Kidney (tissue), 14 donors: ENCODE measurements around the gene CRADD. TPM values are rescaled to one million over a fixed set of nuclear protein-coding genes. Genes with fewer than 3 reads are reported as not detected.

ENCODE experiments used
- DNase-seq, 5 donors: peaks; one replicate each; pipeline ENCODE4 v3.0.0-alpha.2; 2013 to 2020
- FAIRE-seq: peaks from 2 replicates; lab custom pipeline; 2012; peaks lifted over from hg19 to GRCh38; lab: Jason Lieb, UNC
- H3K27ac ChIP-seq, 2 donors: one replicate each; pipeline ENCODE4 v1.7.0; 2013; ENCODE audit warnings: low read depth in 2 of 2, low read length in 2 of 2, inconsistent platforms in 1 of 2
- H3K27me3 ChIP-seq: one replicate; pipeline ENCODE4 v1.7.1; 2013; ENCODE audit warnings: low read length, inconsistent platforms; ENCODE audit not compliant: control insufficient read depth, insufficient read depth
- H3K36me3 ChIP-seq, 3 donors: one replicate each; pipeline versions ENCODE4 v1.7.0 to v1.7.1; 2013; ENCODE audit warnings: low read length in 3 of 3, control low read depth in 1 of 3, inconsistent platforms in 1 of 3; ENCODE audit not compliant: insufficient read depth in 3 of 3, control insufficient read depth in 2 of 3
- H3K4me1 ChIP-seq, 3 donors: one replicate each; pipeline versions ENCODE4 v1.7.0 to v1.7.1; 2013; ENCODE audit warnings: low read length in 3 of 3, inconsistent platforms in 1 of 3, low read depth in 1 of 3; ENCODE audit not compliant: control insufficient read depth in 2 of 3, insufficient read depth in 2 of 3
- H3K4me3 ChIP-seq, 3 donors: one replicate each; pipeline versions ENCODE4 v1.7.0 to v1.8.1; 2013; ENCODE audit warnings: low read length in 3 of 3, control low read depth in 1 of 3, inconsistent platforms in 1 of 3
- H3K9ac ChIP-seq, 3 donors: one replicate each; pipeline versions ENCODE4 v1.7.0 to v1.7.1; 2013; ENCODE audit warnings: low read length in 3 of 3, control low read depth in 1 of 3, inconsistent platforms in 1 of 3
- H3K9me3 ChIP-seq, 3 donors: one replicate each; pipeline versions ENCODE4 v1.7.0 to v1.7.1; 2013; ENCODE audit warnings: low read length in 3 of 3, control low read depth in 1 of 3, inconsistent platforms in 1 of 3; ENCODE audit not compliant: control insufficient read depth in 2 of 3, insufficient read depth in 1 of 3
- intact Hi-C: fragments of 100-400 bp; cut with DNase I; formaldehyde crosslinking; loops from one replicate; pipeline ENCODE4 v1.11.1; 2022
- polyA plus RNA-seq: library from polyadenylated mRNA; stranded (reverse); fragments of 350-450 nt; fragmentation: Illumina TruSeq; extraction: RNeasy Lipid Tissue Mini Kit (QIAGEN cat#74804); gene quantifications from one replicate; pipeline ENCODE4 v1.2.3, GENCODE V29; 2014; ENCODE audit warnings: low read depth, low replicate concordance; ENCODE audit not compliant: insufficient read depth
- total RNA-seq: library from RNA; stranded (reverse); fragmentation: NEBNext Ultra II Directional; extraction: Animal tissue kit (Norgen Biotek cat#: 25700); gene quantifications from one replicate; pipeline ENCODE4 v1.2.1, GENCODE V29; 2021
- TF ChIP-seq, protein P1 (sequence below): IDR thresholded peaks from 3 replicates; pipeline ENCODE4 v1.5.1; 2012; ENCODE audit warnings: mild to moderate bottlenecking, moderate library complexity, borderline replicate concordance; ENCODE audit not compliant: insufficient read depth; ENCODE audit errors: extremely low read depth
- donor health status: control.
- donor health status: control.
- donor health status: control.
- donor health status: control.
- donor health status: control.
- donor health status: DM: yes; HTN: yes; CAD: no.
- donor health status: Normal renal cell carcinoma (clear cell type).

CRADD gene
- total and polyA plus RNA-seq, 2 donors from 2014 or later, result 19.1 to 28.8 TPM

DNA sequence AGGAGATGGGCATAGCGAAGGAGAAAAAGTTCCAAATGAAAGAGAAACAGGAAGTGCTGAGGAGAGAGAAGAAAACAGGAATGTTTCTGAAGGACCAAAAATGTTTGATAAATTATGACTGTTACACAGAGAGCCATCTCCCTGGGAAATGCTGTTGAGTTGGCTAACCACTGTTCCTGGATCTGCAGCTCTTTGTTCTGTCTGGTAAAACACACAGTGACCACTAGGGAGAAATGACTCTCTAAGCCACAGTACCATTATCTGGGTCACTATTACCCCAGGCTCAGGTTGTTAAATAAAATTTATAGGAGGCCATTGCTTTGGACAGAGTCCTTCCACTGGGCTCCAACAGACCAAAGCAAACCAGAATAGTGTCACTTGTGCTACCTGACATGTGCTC is 219.3 kb downstream of the CRADD start:
- Histone ChIP-seq H3K4me1 (peaks cover 4% of the 10 kb centered on the region in 3 donors), H3K27me3 (no peaks in the 10 kb centered on the region), H3K9ac (no peak overlapping the region), H3K9me3 (no peaks in the 10 kb centered on the region), H3K4me3 (no peak overlapping the region), H3K27ac (no peak overlapping the region), H3K36me3 (no peaks in the 10 kb centered on the region)
- intact Hi-C loops, result no loop called here
- DNase-seq (no peak), FAIRE-seq (no peak)
- TF ChIP-seq, protein P1, sequence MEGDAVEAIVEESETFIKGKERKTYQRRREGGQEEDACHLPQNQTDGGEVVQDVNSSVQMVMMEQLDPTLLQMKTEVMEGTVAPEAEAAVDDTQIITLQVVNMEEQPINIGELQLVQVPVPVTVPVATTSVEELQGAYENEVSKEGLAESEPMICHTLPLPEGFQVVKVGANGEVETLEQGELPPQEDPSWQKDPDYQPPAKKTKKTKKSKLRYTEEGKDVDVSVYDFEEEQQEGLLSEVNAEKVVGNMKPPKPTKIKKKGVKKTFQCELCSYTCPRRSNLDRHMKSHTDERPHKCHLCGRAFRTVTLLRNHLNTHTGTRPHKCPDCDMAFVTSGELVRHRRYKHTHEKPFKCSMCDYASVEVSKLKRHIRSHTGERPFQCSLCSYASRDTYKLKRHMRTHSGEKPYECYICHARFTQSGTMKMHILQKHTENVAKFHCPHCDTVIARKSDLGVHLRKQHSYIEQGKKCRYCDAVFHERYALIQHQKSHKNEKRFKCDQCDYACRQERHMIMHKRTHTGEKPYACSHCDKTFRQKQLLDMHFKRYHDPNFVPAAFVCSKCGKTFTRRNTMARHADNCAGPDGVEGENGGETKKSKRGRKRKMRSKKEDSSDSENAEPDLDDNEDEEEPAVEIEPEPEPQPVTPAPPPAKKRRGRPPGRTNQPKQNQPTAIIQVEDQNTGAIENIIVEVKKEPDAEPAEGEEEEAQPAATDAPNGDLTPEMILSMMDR, result no peak

DNA sequence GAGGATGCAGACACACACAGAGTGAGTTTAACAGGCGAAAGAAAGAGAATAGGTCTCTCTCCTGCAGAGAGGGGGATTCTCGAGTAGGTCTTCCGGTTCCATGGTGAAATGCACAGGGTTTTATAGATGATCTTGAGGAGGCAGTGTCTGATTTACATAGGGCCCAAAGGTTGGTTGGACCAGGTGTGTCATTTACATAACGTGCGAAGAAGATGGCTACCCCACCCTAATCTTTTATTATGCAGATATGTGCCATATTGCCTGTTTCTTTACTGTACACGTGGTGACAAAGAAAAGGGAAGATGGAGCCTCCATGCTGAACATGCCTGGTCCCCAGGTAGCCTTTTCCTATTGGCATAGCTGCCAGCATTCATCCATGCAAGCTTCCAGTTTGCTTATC is 219.8 kb downstream of the CRADD start:
- H3K4me3 ChIP-seq, result no peak overlapping the region
- no peak overlapping the region for H3K9ac ChIP-seq
- H3K27ac ChIP-seq, result no peak overlapping the region
- TF ChIP-seq, protein P1, result no peak
- H3K9me3 ChIP-seq, result no peaks in the 10 kb centered on the region
- DNase-seq, result no peak
- H3K36me3 ChIP-seq, result no peaks in the 10 kb centered on the region
- FAIRE-seq, result no peak
- H3K4me1 ChIP-seq, result peaks cover 4% of the 10 kb centered on the region in 3 donors
- no peaks in the 10 kb centered on the region for H3K27me3 ChIP-seq
- intact Hi-C loops, result no loop called here

DNA sequence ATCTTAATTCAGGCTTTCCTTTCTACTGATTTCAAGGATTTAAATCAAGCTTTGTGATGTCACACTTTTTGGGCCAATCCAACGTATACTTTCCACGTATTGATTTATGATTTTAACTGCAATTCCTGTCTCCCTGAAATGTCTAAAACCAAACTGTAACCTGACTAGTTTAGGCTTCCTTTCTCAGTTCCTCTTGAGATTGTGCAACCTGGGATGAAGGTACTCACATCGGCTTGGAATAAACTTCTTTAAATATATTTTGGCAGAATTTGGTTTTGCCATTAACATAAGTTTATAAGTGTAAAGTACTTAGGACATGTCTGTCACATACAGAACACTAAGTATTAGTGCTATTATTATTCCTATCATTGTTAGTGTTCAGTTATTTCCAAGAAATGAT is 224.6 kb downstream of the CRADD start:
- no peaks in the 10 kb centered on the region for H3K36me3 ChIP-seq
- H3K27me3 ChIP-seq, result no peaks in the 10 kb centered on the region
- H3K27ac ChIP-seq, result no peak overlapping the region
- TF ChIP-seq, protein P1, result no peak
- peaks cover 0 to under 1% (median 0%) of the 10 kb centered on the region in 3 donors for H3K4me1 ChIP-seq
- intact Hi-C loops, result no loop called here
- no peak overlapping the region for H3K4me3 ChIP-seq
- no peak overlapping the region for H3K9ac ChIP-seq
- no peak for FAIRE-seq
- H3K9me3 ChIP-seq, result no peaks in the 10 kb centered on the region
- no peak for DNase-seq

DNA sequence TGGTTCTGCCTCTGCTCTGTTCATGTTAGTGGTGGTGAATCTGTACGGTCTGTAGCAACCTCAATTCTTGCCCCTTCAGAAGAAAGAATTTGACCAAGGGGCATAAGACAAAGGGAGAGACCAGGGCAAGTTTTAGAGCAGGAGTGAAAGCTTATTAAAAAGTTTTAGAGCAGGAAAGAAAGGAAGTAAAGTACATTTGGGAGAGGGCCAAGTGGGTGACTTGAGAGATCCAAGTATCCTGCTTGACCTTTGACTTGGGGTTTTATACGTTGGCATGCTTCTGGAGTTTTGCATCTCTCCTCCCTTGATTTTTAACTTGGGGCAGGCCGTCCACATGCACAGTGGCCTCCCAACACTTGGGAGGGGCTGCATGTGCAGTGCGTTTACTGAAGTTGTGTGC is 225.0 kb downstream of the CRADD start:
- Histone ChIP-seq H3K36me3 (no peaks in the 10 kb centered on the region), H3K9me3 (no peaks in the 10 kb centered on the region), H3K9ac (no peak overlapping the region), H3K27me3 (no peaks in the 10 kb centered on the region), H3K4me1 (no peaks in the 10 kb centered on the region), H3K4me3 (no peak overlapping the region), H3K27ac (no peak overlapping the region)
- intact Hi-C loops, result no loop called here
- TF ChIP-seq, protein P1, result no peak
- DNase-seq (no peak), FAIRE-seq (no peak)
